Sigmoid colon (tissue), 7 donors: ENCODE data around the gene LRRIQ3. TPM values are rescaled to one million over a fixed set of nuclear protein-coding genes. Genes with fewer than 3 reads are reported as not detected.
"Not testable (repeated sequence)": the region's sequence is repeated elsewhere in the genome, so short reads cannot be mapped to it uniquely, and the experiment has no call there.

ENCODE experiments used
- DNase-seq: peaks from one replicate; pipeline ENCODE4 v3.0.0-alpha.2; 2019
- H3K27ac ChIP-seq, 4 donors: fragments of 200-600 bp; sonication (generic); one replicate each; pipeline ENCODE4 v1.5.1; 2016 to 2019; ENCODE audit warnings: mild to moderate bottlenecking in 1 of 4
- H3K27me3 ChIP-seq, 3 donors: fragments of 200-600 bp; sonication (generic); one replicate each; pipeline ENCODE4 v1.5.1; 2019; ENCODE audit warnings: mild to moderate bottlenecking in 1 of 3
- H3K36me3 ChIP-seq, 4 donors: fragments of 200-600 bp; sonication (generic); one replicate each; pipeline ENCODE4 v1.5.1; 2016 to 2019
- H3K4me1 ChIP-seq, 4 donors: fragments of 200-600 bp; sonication (generic); one replicate each; pipeline ENCODE4 v1.5.1; 2017 to 2019
- H3K4me3 ChIP-seq, 4 donors: fragments of 200-600 bp; sonication (generic); one replicate each; pipeline ENCODE4 v1.5.1; 2017 to 2019; ENCODE audit warnings: mild to moderate bottlenecking in 2 of 4, moderate library complexity in 1 of 4
- H3K9me3 ChIP-seq, 4 donors: fragments of 200-600 bp in 3 of 4; sonication (generic) in 3 of 4; one replicate each; pipeline versions ENCODE4 v1.5.1 to v1.6.1; 2013 to 2019
- CTCF ChIP-seq, 4 experiments: fragments of 450-650 bp in 3 of 4; fragments of 200-600 bp in 1 of 4; IDR thresholded peaks; one replicate each; pipeline ENCODE4 v1.5.1; 2016 to 2019; ENCODE audit warnings: antibody characterized with exemption in 4 of 4, mild to moderate bottlenecking in 3 of 4, moderate library complexity in 2 of 4
- EP300 ChIP-seq, 4 donors: sonication (generic); formaldehyde crosslinking; IDR thresholded peaks; one replicate each; pipeline ENCODE4 v1.6.1; 2017; ENCODE audit warnings: antibody characterized with exemption in 4 of 4
- POLR2A ChIP-seq, 2 donors: fragments of 450-650 bp; IDR thresholded peaks; one replicate each; pipeline ENCODE4 v1.6.1; 2016; ENCODE audit warnings: antibody characterized with exemption in 2 of 2, mild to moderate bottlenecking in 2 of 2, moderate library complexity in 2 of 2
- POLR2AphosphoS5 ChIP-seq, 4 donors: sonication (generic); formaldehyde crosslinking; IDR thresholded peaks; one replicate each; pipeline ENCODE4 v1.6.1; 2017; ENCODE audit warnings: antibody characterized with exemption in 4 of 4
- WGBS, 2 donors: extraction: QIAGEN DNeasy Blood & Tissue Kit; methylation state at CpG; one replicate each; pipeline ENCODE4 v1.1.7; 2013; 5-methylcytosine and 5-hydroxymethylcytosine counted together
- intact Hi-C: fragments of 100-400 bp; cut with DNase I; formaldehyde crosslinking; loops from one replicate; pipeline ENCODE4 v1.15.1; 2023
- polyA plus RNA-seq, 3 donors: library from polyadenylated mRNA; stranded (reverse); fragments of 200-250 nt; gene quantifications; one replicate each; pipeline ENCODE4 v1.2.3, GENCODE V29; 2013
- total RNA-seq, 4 donors: library from RNA; depleted of rRNA; stranded (reverse); fragments of >200 nt; gene quantifications; one replicate each; pipeline ENCODE4 v1.1.0, GENCODE V29; 2016
- donor health status: healthy with polysubstance abuse.
- donor health status: Bipolar disorder and iron deficiency.
- donor health status: healthy.

LRRIQ3 gene
- total and polyA plus RNA-seq, 7 donors, result 0.16 to 1.2 (median 0.35) TPM; not detected in 1

- no peak for TF ChIP-seq CTCF (IDR thresholded peaks at IDR 0.05)
- TF ChIP-seq EP300 (IDR thresholded peaks at IDR 0.05), result no peak
- TF ChIP-seq POLR2A (IDR thresholded peaks at IDR 0.05), result no peak
- no peak for TF ChIP-seq POLR2AphosphoS5 (IDR thresholded peaks at IDR 0.05)
- 76 to 82% methylated on average over 2 of the region's 2 CpGs for WGBS, 2 donors
- DNase-seq, result no peak
Observed at GRCh38 chr1:74193908-74194307, 4.1 kb downstream of the LRRIQ3 start.

GRCh38 chr1:74180490-74180889 lies 17.5 kb downstream of the LRRIQ3 start:
- H3K9me3 ChIP-seq, result no peaks in the 10 kb centered on the region
- H3K27me3 ChIP-seq, result no peaks in the 10 kb centered on the region
- intact Hi-C loops, result no loop called here
- no peak for DNase-seq
- no peaks in the 10 kb centered on the region for H3K4me1 ChIP-seq
- no peaks in the 10 kb centered on the region for H3K36me3 ChIP-seq
- H3K4me3 ChIP-seq, result no peak overlapping the region
- TF ChIP-seq CTCF (IDR thresholded peaks at IDR 0.05), result no peak
- H3K27ac ChIP-seq, result no peak overlapping the region

More at GRCh38 chr1:74193908-74194307, 4.1 kb downstream of the LRRIQ3 start:
- intact Hi-C loops, result no loop called here
- H3K9me3 ChIP-seq, result no peaks in the 10 kb centered on the region
- H3K27me3 ChIP-seq, result no peaks in the 10 kb centered on the region
- H3K4me3 ChIP-seq, result no peak overlapping the region
- H3K4me1 ChIP-seq, result peaks cover 0 to 9% (median 2%) of the 10 kb centered on the region in 4 donors
- no peaks in the 10 kb centered on the region for H3K36me3 ChIP-seq
- no peak overlapping the region for H3K27ac ChIP-seq

GRCh38 chr1:74174423-74174822 lies 23.6 kb downstream of the LRRIQ3 start:
- peaks cover 0 to 11% (median 0%) of the 10 kb centered on the region in 4 donors for H3K9me3 ChIP-seq
- WGBS, 2 donors, result 86 to 96% methylated on average over 1 of the region's 1 CpG
- intact Hi-C loops, result not testable (repeated sequence)

GRCh38 chr1:74162333-74162732 lies 35.6 kb downstream of the LRRIQ3 start:
- WGBS, 2 donors, result 69 to 74% methylated on average over 5 of the region's 5 CpGs
- TF ChIP-seq POLR2AphosphoS5 (IDR thresholded peaks at IDR 0.05) (no peak), POLR2A (IDR thresholded peaks at IDR 0.05) (no peak), CTCF (IDR thresholded peaks at IDR 0.05) (no peak)
- H3K27me3 ChIP-seq, result no peaks in the 10 kb centered on the region

More at GRCh38 chr1:74174423-74174822, 23.6 kb downstream of the LRRIQ3 start:
- not testable (repeated sequence) for H3K27ac ChIP-seq, DNase-seq, H3K4me3 ChIP-seq, H3K36me3 ChIP-seq, H3K4me1 ChIP-seq, H3K27me3 ChIP-seq

GRCh38 chr1:74161497-74161896 lies 36.5 kb downstream of the LRRIQ3 start:
- intact Hi-C loops, result no loop called here
- Histone ChIP-seq H3K27ac (no peak overlapping the region), H3K9me3 (no peaks in the 10 kb centered on the region), H3K4me1 (no peaks in the 10 kb centered on the region), H3K4me3 (no peak overlapping the region), H3K36me3 (no peaks in the 10 kb centered on the region), H3K27me3 (no peaks in the 10 kb centered on the region)
- DNase-seq, result no peak
- TF ChIP-seq CTCF (IDR thresholded peaks at IDR 0.05), result no peak
- TF ChIP-seq POLR2AphosphoS5 (IDR thresholded peaks at IDR 0.05), result no peak
- no peak for TF ChIP-seq POLR2A (IDR thresholded peaks at IDR 0.05)
- no peak for TF ChIP-seq EP300 (IDR thresholded peaks at IDR 0.05)

More at GRCh38 chr1:74162333-74162732, 35.6 kb downstream of the LRRIQ3 start:
- no peaks in the 10 kb centered on the region for H3K4me1 ChIP-seq
- DNase-seq, result no peak
- H3K36me3 ChIP-seq, result no peaks in the 10 kb centered on the region
- H3K9me3 ChIP-seq, result no peaks in the 10 kb centered on the region
- H3K27ac ChIP-seq, result no peak overlapping the region
- intact Hi-C loops, result no loop called here
- H3K4me3 ChIP-seq, result no peak overlapping the region
